Muscle layer of duodenum (tissue), 2 donors: ENCODE measurements around the gene CD207.
A peak's percentile ranks its signal among the peaks of the same experiment; 100 is the strongest.

Experiments used
- H3K27ac ChIP-seq: one replicate; pipeline ENCODE4 v1.7.0; 2013; ENCODE audit warnings: mild to moderate bottlenecking, low read length
- H3K27me3 ChIP-seq: one replicate; pipeline ENCODE4 v1.7.0; 2013; ENCODE audit warnings: low read depth, mild to moderate bottlenecking, control low read depth, low read length
- H3K36me3 ChIP-seq, 2 donors: one replicate each; pipeline ENCODE4 v1.7.0; 2013; ENCODE audit warnings: low read length in 2 of 2, control low read depth in 1 of 2, mild to moderate bottlenecking in 1 of 2; ENCODE audit not compliant: insufficient read depth in 2 of 2, control insufficient read depth in 1 of 2
- H3K4me1 ChIP-seq, 2 donors: one replicate each; pipeline ENCODE4 v1.7.0; 2013; ENCODE audit warnings: low read length in 2 of 2, mild to moderate bottlenecking in 2 of 2, control low read depth in 1 of 2, moderate library complexity in 1 of 2; ENCODE audit not compliant: insufficient read depth in 2 of 2, control insufficient read depth in 1 of 2
- H3K4me3 ChIP-seq, 2 donors: one replicate each; pipeline ENCODE4 v1.7.0; 2013; ENCODE audit warnings: low read length in 2 of 2, low read depth in 1 of 2, mild to moderate bottlenecking in 1 of 2
- H3K9me3 ChIP-seq, 2 donors: one replicate each; pipeline ENCODE4 v1.7.0; 2013; ENCODE audit warnings: low read length in 2 of 2, control low read depth in 1 of 2, mild to moderate bottlenecking in 1 of 2; ENCODE audit not compliant: control insufficient read depth in 1 of 2
- donor health status: healthy.

The CD207 gene

GRCh38 chr2:70790136-70790828, 45.3 kb downstream of the CD207 start, which contains the start of gene FIGLA:
TSS of gene FIGLA (minus strand) at chr2:70790643. CDS start at chr2:70790638, 5 bp downstream.
- H3K9me3 ChIP-seq: no peaks in the 10 kb centered on the region
- H3K4me1 ChIP-seq: peaks cover 0 to 12% of the 10 kb centered on the region in 2 donors
- peaks cover 21% of the 10 kb centered on the region for H3K27me3 ChIP-seq
- H3K36me3 ChIP-seq: no peaks in the 10 kb centered on the region
- H3K27ac ChIP-seq: no peak within 1 kb of the TSS
- peak within 1 kb of the TSS in 1 of 2 donors; percentile 43 for H3K4me3 ChIP-seq

GRCh38 chr2:70789304-70790135, 46.1 kb downstream of the CD207 start:
- H3K27me3 ChIP-seq: peaks cover 21% of the 10 kb centered on the region

GRCh38 chr2:70785137-70785911, 50.3 kb downstream of the CD207 start:
- peaks cover 0 to 7% of the 10 kb centered on the region in 2 donors for H3K4me1 ChIP-seq
- peaks cover 15% of the 10 kb centered on the region for H3K27me3 ChIP-seq
- no peak overlapping the region for H3K27ac ChIP-seq
- H3K4me3 ChIP-seq: no peak overlapping the region
- no peaks in the 10 kb centered on the region for H3K9me3 ChIP-seq
- no peaks in the 10 kb centered on the region for H3K36me3 ChIP-seq

More at GRCh38 chr2:70789304-70790135, 46.1 kb downstream of the CD207 start:
- Histone ChIP-seq H3K4me1 (peaks cover 0 to 12% of the 10 kb centered on the region in 2 donors), H3K4me3 (peak overlapping the region in 1 of 2 donors; percentile 43), H3K36me3 (no peaks in the 10 kb centered on the region), H3K27ac (no peak overlapping the region), H3K9me3 (no peaks in the 10 kb centered on the region)

GRCh38 chr2:70784320-70784719, 51.3 kb downstream of the CD207 start:
- H3K4me1 ChIP-seq: no peaks in the 10 kb centered on the region
- no peaks in the 10 kb centered on the region for H3K9me3 ChIP-seq
- no peaks in the 10 kb centered on the region for H3K36me3 ChIP-seq
- no peak overlapping the region for H3K4me3 ChIP-seq
- H3K27ac ChIP-seq: no peak overlapping the region
- H3K27me3 ChIP-seq: peaks cover 5% of the 10 kb centered on the region
